Heart left ventricle (tissue), 16 donors: Measurements from ENCODE around the gene UCN. TPM values are rescaled to one million over a fixed set of nuclear protein-coding genes. Genes with fewer than 3 reads are reported as not detected.

ENCODE experiments used
- ATAC-seq, 4 donors: fragments of 200-7000 bp; cut with Tn5 transposase; one replicate each; pipeline ENCODE4 v1.9.1; 2020 to 2022; ENCODE audit warnings: moderate library complexity in 4 of 4, mild to moderate bottlenecking in 3 of 4, moderate number of reproducible peaks in 1 of 4
- DNase-seq, 5 donors: peaks; one replicate each; pipeline ENCODE4 v3.0.0-alpha.2; 2020
- H3K27ac ChIP-seq, 12 donors: fragments of 200-600 bp; sonication (generic) in 4 of 12; one replicate each; pipeline versions ENCODE4 v1.5.0 to v1.8.0; 2016 to 2022; ENCODE audit warnings: mild to moderate bottlenecking in 2 of 12
- H3K27me3 ChIP-seq, 9 donors: fragments of 200-600 bp; sonication (generic) in 2 of 9; one replicate each; pipeline versions ENCODE4 v1.5.1 to v1.8.0; 2016 to 2022; ENCODE audit warnings: mild to moderate bottlenecking in 3 of 9
- H3K36me3 ChIP-seq, 9 donors: fragments of 200-600 bp; sonication (generic) in 2 of 9; one replicate each; pipeline versions ENCODE4 v1.5.0 to v1.8.0; 2018 to 2022; ENCODE audit warnings: mild to moderate bottlenecking in 2 of 9
- H3K4me1 ChIP-seq, 12 donors: fragments of 200-600 bp; sonication (generic) in 4 of 12; one replicate each; pipeline versions ENCODE4 v1.5.0 to v1.8.0; 2016 to 2022; ENCODE audit warnings: mild to moderate bottlenecking in 3 of 12
- H3K4me3 ChIP-seq, 12 donors: fragments of 200-600 bp; sonication (generic) in 4 of 12; one replicate each; pipeline versions ENCODE4 v1.5.0 to v1.8.0; 2017 to 2022; ENCODE audit warnings: mild to moderate bottlenecking in 9 of 12, moderate library complexity in 4 of 12
- H3K9me3 ChIP-seq, 12 donors: fragments of 200-600 bp; sonication (generic) in 4 of 12; one replicate each; pipeline versions ENCODE4 v1.5.0 to v1.8.0; 2016 to 2022; ENCODE audit warnings: mild to moderate bottlenecking in 1 of 12
- POLR2A ChIP-seq, 2 donors: fragments of 450-650 bp; IDR thresholded peaks; one replicate each; pipeline ENCODE4 v1.6.1; 2017; ENCODE audit warnings: antibody characterized with exemption in 2 of 2, mild to moderate bottlenecking in 2 of 2, moderate library complexity in 2 of 2
- WGBS, 4 donors: extraction: QIAGEN DNeasy Blood & Tissue Kit in 2 of 4; methylation state at CpG; one replicate each; pipeline versions ENCODE4 v1.1.5 to v1.1.7; 2013 to 2018; 5-methylcytosine and 5-hydroxymethylcytosine counted together
- intact Hi-C, 10 donors: fragments of 100-400 bp; cut with DNase I; formaldehyde crosslinking; loops; one replicate each; pipeline versions ENCODE4 v1.11.1 to v1.14.2; 2022
- polyA plus RNA-seq, 2 donors: library from polyadenylated mRNA; stranded (reverse); fragments of 200-250 nt; gene quantifications; one replicate each; pipeline ENCODE4 v1.2.3, GENCODE V29; 2013
- total RNA-seq, 9 donors: library from RNA; depleted of rRNA in 2 of 9; stranded (reverse); fragments of >200 nt in 2 of 9; fragmentation: NEBNext Ultra II Directional in 3 of 9; extraction: Animal tissue kit (Norgen Biotek cat#: 25700) in 3 of 9; gene quantifications; one replicate each; pipeline versions ENCODE4 v1.1.0 to v1.2.4, GENCODE V29; 2016 to 2023
- TF ChIP-seq, protein P1 (sequence below), 12 donors: fragments of 200-600 bp; sonication (generic) in 4 of 12; IDR thresholded peaks; one replicate each; pipeline versions ENCODE4 v1.5.0 to v1.8.0; 2018 to 2022; ENCODE audit warnings: antibody characterized with exemption in 12 of 12, mild to moderate bottlenecking in 5 of 12
- donor health status: ischemic (EF 13 %, LVEDD 7.1; RV severe dilation, severe dysfunction).
- donor health status: healthy with polysubstance abuse.
- donor health status: DM: no; HTN: yes; CAD: no.
- donor health status: DM: no; HTN: no; CAD: no.
- donor health status: ischemic (EF 25% LVEDD 6.9; RV normal size, moderate dysfunction).
- donor health status: ischemic (EF 25% LVEDD 5.7; RV mildly dilated, moderate dysfunction).
- donor health status: healthy.
- donor health status: DM: yes; HTN: yes; CAD: no.
- donor health status: ischemic (EF 35%, LVEDD 5.7; RV mildly dilated, moderate dysfunction).
- donor health status: nonischemic (EF 11% LVEDD 7.7; RV severe dilation, severe dysfunction).
- donor health status: DM: yes; HTN: yes; CAD: no.
- donor health status: PGD.
- donor health status: ischemic (EF 29% LVEDD 5.4; RV normal size, mild dysfunction).
- donor health status: nonischemic (EF 23%, LVEDD 6.1; RV moderate dilation, normal function).

Gene UCN
- total and polyA plus RNA-seq, 11 donors: 0.60 to 2.5 (median 1.3) TPM

DNA sequence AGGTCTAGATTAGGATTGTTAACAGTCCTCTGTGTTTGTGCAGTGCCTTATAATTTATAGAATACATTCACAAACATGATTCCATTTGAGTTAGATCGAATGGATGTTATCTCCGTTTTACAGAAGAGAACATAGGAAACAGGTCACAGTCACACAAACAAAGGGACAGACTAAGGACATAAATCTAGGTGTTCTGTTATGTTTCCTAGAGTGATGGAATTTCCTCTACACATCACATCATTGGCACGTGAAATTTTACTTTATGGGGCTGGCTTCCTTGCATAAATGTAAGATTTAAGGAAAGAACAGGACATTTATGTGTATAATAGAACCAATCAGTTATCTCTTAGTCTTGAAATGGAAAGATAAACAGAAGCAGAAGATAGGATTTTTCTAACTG is 19.6 kb downstream of the UCN start:
- Histone ChIP-seq H3K27me3 (peaks cover 0 to 3% (median 0%) of the 10 kb centered on the region in 9 donors), H3K4me3 (peak overlapping the region in 1 of 12 donors; percentile 14), H3K27ac (peak overlapping the region in 5 of 12 donors; percentile 10 to 34 (median 25)), H3K4me1 (peaks cover under 1 to 65% (median 17%) of the 10 kb centered on the region in 12 donors), H3K9me3 (no peaks in the 10 kb centered on the region), H3K36me3 (peaks cover 0 to 5% (median 0%) of the 10 kb centered on the region in 9 donors)
- DNase-seq (no peak), ATAC-seq (no peak)
- intact Hi-C loops: loop anchor here in 1 of 10 donors (10.0 kb wide), 2 partner anchors 194 to 324 kb away; no protein-coding TSS in a partner anchor
- no peak for TF ChIP-seq POLR2A (IDR thresholded peaks at IDR 0.05)
- TF ChIP-seq, protein P1, sequence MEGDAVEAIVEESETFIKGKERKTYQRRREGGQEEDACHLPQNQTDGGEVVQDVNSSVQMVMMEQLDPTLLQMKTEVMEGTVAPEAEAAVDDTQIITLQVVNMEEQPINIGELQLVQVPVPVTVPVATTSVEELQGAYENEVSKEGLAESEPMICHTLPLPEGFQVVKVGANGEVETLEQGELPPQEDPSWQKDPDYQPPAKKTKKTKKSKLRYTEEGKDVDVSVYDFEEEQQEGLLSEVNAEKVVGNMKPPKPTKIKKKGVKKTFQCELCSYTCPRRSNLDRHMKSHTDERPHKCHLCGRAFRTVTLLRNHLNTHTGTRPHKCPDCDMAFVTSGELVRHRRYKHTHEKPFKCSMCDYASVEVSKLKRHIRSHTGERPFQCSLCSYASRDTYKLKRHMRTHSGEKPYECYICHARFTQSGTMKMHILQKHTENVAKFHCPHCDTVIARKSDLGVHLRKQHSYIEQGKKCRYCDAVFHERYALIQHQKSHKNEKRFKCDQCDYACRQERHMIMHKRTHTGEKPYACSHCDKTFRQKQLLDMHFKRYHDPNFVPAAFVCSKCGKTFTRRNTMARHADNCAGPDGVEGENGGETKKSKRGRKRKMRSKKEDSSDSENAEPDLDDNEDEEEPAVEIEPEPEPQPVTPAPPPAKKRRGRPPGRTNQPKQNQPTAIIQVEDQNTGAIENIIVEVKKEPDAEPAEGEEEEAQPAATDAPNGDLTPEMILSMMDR (IDR thresholded peaks at IDR 0.05): no peak
- WGBS, 4 donors: 19 to 27% (median 21%) methylated on average over 3 of the region's 3 CpGs

DNA sequence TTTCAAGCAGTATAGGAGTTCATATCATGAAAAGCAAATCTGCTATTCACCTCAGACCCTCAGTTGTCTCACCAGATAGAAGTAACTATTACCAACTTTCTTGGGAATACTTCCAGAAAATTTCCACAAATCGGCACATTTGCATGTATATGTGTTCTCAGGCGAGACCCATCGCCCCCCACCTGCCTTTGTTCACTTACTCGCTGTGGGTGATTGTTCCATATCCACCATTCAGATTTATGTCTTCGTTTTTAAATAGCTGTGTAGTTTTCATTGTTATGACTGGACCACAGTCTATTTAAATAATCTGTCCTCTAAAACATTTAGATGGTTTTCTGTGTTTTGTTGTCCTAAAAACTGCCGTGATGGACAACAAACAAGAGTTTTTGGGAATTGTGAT is 22.8 kb downstream of the UCN start:
- Histone ChIP-seq H3K27me3 (peaks cover 0 to 7% (median 0%) of the 10 kb centered on the region in 9 donors), H3K36me3 (peaks cover 0 to 5% (median 0%) of the 10 kb centered on the region in 9 donors), H3K27ac (peak overlapping the region in 4 of 12 donors; percentile 60 to 97 (median 87)), H3K4me3 (peak overlapping the region in 11 of 12 donors; percentile 26 to 68 (median 55)), H3K4me1 (peaks cover 0 to 53% (median 15%) of the 10 kb centered on the region in 12 donors), H3K9me3 (no peaks in the 10 kb centered on the region)
- intact Hi-C loops: loop anchor here in 1 of 10 donors (10.0 kb wide), 2 partner anchors 191 to 321 kb away; no protein-coding TSS in a partner anchor
- ATAC-seq (no peak), DNase-seq (no peak)
- no peak for TF ChIP-seq POLR2A (IDR thresholded peaks at IDR 0.05)
- TF ChIP-seq, protein P1 (IDR thresholded peaks at IDR 0.05): no peak
- 44 to 63% (median 50%) methylated on average over 6 of the region's 6 CpGs for WGBS, 4 donors

DNA sequence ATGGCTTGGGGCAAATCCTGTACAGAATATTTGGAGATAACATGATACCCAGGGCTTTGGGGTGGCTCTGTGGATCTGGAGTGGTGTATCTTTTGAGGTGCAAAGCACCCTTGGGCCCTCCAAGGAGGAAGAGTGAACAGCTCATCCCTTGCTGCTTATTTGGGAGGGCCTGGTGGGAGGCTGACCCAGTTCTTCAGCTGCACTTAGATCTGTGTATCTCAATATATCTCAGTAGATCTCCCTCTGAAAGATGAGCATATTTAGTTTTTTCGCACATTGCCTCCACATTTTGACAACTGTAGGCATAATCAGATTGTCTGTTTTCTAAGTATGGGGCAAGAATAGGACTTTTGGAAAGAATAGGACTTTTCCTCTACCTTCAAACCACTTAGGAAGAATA is 23.2 kb downstream of the UCN start:
- peaks cover 0 to 53% (median 15%) of the 10 kb centered on the region in 12 donors for H3K4me1 ChIP-seq
- 55 to 78% (median 62%) methylated on average over 1 of the region's 1 CpG for WGBS, 4 donors

DNA sequence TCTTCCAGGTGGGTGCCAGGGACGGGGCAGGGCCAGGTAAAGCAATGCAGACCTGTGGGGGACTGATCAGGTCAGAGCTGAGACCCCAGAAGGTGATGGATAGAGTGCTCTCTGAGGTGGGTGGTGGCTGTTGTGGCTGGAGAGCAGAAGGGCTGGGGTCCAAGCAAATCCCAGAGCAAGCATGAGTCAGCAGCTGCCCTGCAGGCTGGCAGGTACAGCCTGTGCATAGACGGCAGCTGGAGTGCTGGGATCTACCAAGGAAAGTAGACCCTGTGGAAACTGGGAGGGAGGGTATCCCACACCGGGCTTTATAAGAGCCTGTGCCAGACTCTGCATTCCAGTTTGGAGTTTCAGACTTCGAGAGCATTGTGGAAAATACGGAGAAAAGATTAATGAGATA is 25.4 kb downstream of the UCN start:
- DNase-seq: peak in 3 of 5 donors; percentile 50 to 71 (median 58)
- H3K9me3 ChIP-seq: no peaks in the 10 kb centered on the region
- peak in 1 of 2 donors; percentile 40 for TF ChIP-seq POLR2A (IDR thresholded peaks at IDR 0.05)
- TF ChIP-seq, protein P1 (IDR thresholded peaks at IDR 0.05): no peak
- peak overlapping the region; percentile 32 to 68 (median 54) for H3K4me3 ChIP-seq
- H3K36me3 ChIP-seq: no peaks in the 10 kb centered on the region
- H3K4me1 ChIP-seq: peaks cover 0 to 38% (median 11%) of the 10 kb centered on the region in 12 donors
- H3K27ac ChIP-seq: peak overlapping the region; percentile 74 to 99 (median 90)
- intact Hi-C loops: loop anchor here in 7 of 10 donors (5.0 to 10.0 kb wide), 6 partner anchors 36 to 321 kb away; no protein-coding TSS in a partner anchor
- peak; percentile 61 to 74 (median 70) for ATAC-seq
- peaks cover 0 to 7% (median 0%) of the 10 kb centered on the region in 9 donors for H3K27me3 ChIP-seq
- WGBS, 4 donors: 19 to 37% (median 27%) methylated on average over 5 of the region's 5 CpGs

More for the DNA sequence above, 23.2 kb downstream of the UCN start:
- Histone ChIP-seq H3K4me3 (peak overlapping the region in 11 of 12 donors; percentile 26 to 68 (median 55)), H3K27ac (peak overlapping the region in 8 of 12 donors; percentile 25 to 99 (median 89)), H3K27me3 (peaks cover 0 to 7% (median 0%) of the 10 kb centered on the region in 9 donors), H3K36me3 (peaks cover 0 to 5% (median 0%) of the 10 kb centered on the region in 9 donors), H3K9me3 (no peaks in the 10 kb centered on the region)
- ATAC-seq: no peak
- DNase-seq: no peak
- TF ChIP-seq, protein P1 (IDR thresholded peaks at IDR 0.05): no peak
- TF ChIP-seq POLR2A (IDR thresholded peaks at IDR 0.05): no peak
- intact Hi-C loops: loop anchor here in 7 of 10 donors (5.0 to 10.0 kb wide), 6 partner anchors 38 to 323 kb away; no protein-coding TSS in a partner anchor
